ENCODE data around the gene USP21. TPM values are rescaled to one million over a fixed set of nuclear protein-coding genes. Genes with fewer than 3 reads are reported as not detected.

USP21 gene
- total RNA-seq = 27.8 TPM

GRCh38 chr1:161159087-161159912 is at the start of gene USP21:
Gene USP21, plus strand, starts transcription at chr1:161159500. Its CDS starts 1,141 bp downstream, at chr1:161160641.

GRCh38 chr1:161117759-161118581 is 41.3 kb upstream of the USP21 start, which contains the start of the genes NIT1 and PFDN2:
Gene NIT1, plus strand, starts transcription at chr1:161118105. Its CDS starts 72 bp downstream, at chr1:161118177.
Gene PFDN2, minus strand, starts transcription at chr1:161118037. Its CDS starts 11 bp downstream, at chr1:161118026.

GRCh38 chr1:161132410-161133219 is 26.7 kb upstream of the USP21 start, which contains the start of gene DEDD:
Gene DEDD, minus strand, starts transcription at chr1:161132667. Its CDS starts 8,205 bp downstream, at chr1:161124462.

GRCh38 chr1:161153682-161154337 is 5.5 kb upstream of the USP21 start, which contains the start of gene UFC1:
Gene UFC1, plus strand, starts transcription at chr1:161153978. Its CDS starts 20 bp downstream, at chr1:161153998.

GRCh38 chr1:161165742-161166668 is 6.7 kb downstream of the USP21 start, which contains the start of gene PPOX:
Gene PPOX, plus strand, starts transcription at chr1:161166426. Its CDS starts 422 bp downstream, at chr1:161166848.

GRCh38 chr1:161177112-161177935 is 18.0 kb downstream of the USP21 start, which contains the start of gene B4GALT3:
Gene B4GALT3, minus strand, starts transcription at chr1:161177507. Its CDS starts 1,447 bp downstream, at chr1:161176060.

GRCh38 chr1:161198897-161199431 is 39.7 kb downstream of the USP21 start, which contains the start of gene ADAMTS4:
Gene ADAMTS4, minus strand, starts transcription at chr1:161199054. Its CDS starts 427 bp downstream, at chr1:161198627.

GRCh38 chr1:161201836-161202712 is 42.8 kb downstream of the USP21 start, which contains the start of gene NDUFS2:
Gene NDUFS2, plus strand, starts transcription at chr1:161202367. Its CDS starts 19 bp downstream, at chr1:161202386.

GRCh38 chr1:161215076-161215475 is 55.8 kb downstream of the USP21 start, which contains the start of gene FCER1G:
Gene FCER1G, plus strand, starts transcription at chr1:161215295. Its CDS starts 27 bp downstream, at chr1:161215322.

Small RNA genes lying within 50 kb of the gene (small RNA-seq; reads per million reads assigned to genes)
- gene RF01225 (ENCODE audit: low replicate concordance) = not detected

Other genes with a start within 250 kb of the USP21 start
- not detected for gene ITLN2, start 204.7 kb upstream of the USP21 start, total RNA-seq
- gene F11R, start 138.3 kb upstream of the USP21 start, total RNA-seq = 96.5 TPM
- gene TSTD1, start 120.5 kb upstream of the USP21 start, total RNA-seq = 56.5 TPM
- gene USF1, start 113.5 kb upstream of the USP21 start, total RNA-seq = 63.2 TPM
- 5.5 TPM for gene ARHGAP30, start 89.6 kb upstream of the USP21 start, total RNA-seq
- 6.3 TPM for gene NECTIN4, start 69.9 kb upstream of the USP21 start, total RNA-seq
- gene KLHDC9, start 61.1 kb upstream of the USP21 start, total RNA-seq = 10.7 TPM
- gene PFDN2, start 41.5 kb upstream of the USP21 start, total RNA-seq = 16.2 TPM
- gene NIT1, start 41.4 kb upstream of the USP21 start, total RNA-seq = 43.4 TPM
- 22.9 TPM for gene DEDD, start 26.8 kb upstream of the USP21 start, total RNA-seq
- gene UFC1, start 5.5 kb upstream of the USP21 start, total RNA-seq = 58.5 TPM
- 26.1 TPM for gene PPOX, start 6.9 kb downstream of the USP21 start, total RNA-seq
- gene B4GALT3, start 18.0 kb downstream of the USP21 start, total RNA-seq = 40.8 TPM
- gene ADAMTS4, start 39.6 kb downstream of the USP21 start, total RNA-seq = 1.3 TPM
- gene NDUFS2, start 42.9 kb downstream of the USP21 start, total RNA-seq = 161 TPM
- gene FCER1G, start 55.8 kb downstream of the USP21 start, total RNA-seq = 21.9 TPM
- 0.70 TPM for gene APOA2, start 64.1 kb downstream of the USP21 start, total RNA-seq
- gene TOMM40L, start 66.6 kb downstream of the USP21 start, total RNA-seq = 13.1 TPM
- gene NR1I3, start 78.7 kb downstream of the USP21 start, total RNA-seq = 0.23 TPM
- gene PCP4L1, start 99.2 kb downstream of the USP21 start, total RNA-seq = 1.3 TPM
- 8.2 TPM for gene MPZ, start 150.5 kb downstream of the USP21 start, total RNA-seq
- 104 TPM for gene SDHC, start 154.9 kb downstream of the USP21 start, total RNA-seq
- gene CFAP126, start 208.4 kb downstream of the USP21 start, total RNA-seq = 0.82 TPM